Keratinocyte (primary cell): ENCODE measurements around the gene TRAF3IP1. TPM values are rescaled to one million over a fixed set of nuclear protein-coding genes. Genes with fewer than 3 reads are reported as not detected.

Experiments used
- DNase-seq: peaks from one replicate; pipeline ENCODE4 v3.0.0-alpha.2; 2011; ENCODE audit warnings: low read depth, missing footprints, low spot score
- FAIRE-seq: peaks from 2 replicates; lab custom pipeline; 2011; peaks lifted over from hg19 to GRCh38; lab: Jason Lieb, UNC
- H2AFZ ChIP-seq: 2 replicates; pipeline ENCODE4 v1.6.0; 2012; ENCODE audit warnings: low read length, control low read depth, inconsistent platforms; ENCODE audit not compliant: control insufficient read depth
- H3K27ac ChIP-seq: 2 replicates; pipeline ENCODE4 v1.5.1; 2011; ENCODE audit warnings: low read length; ENCODE audit not compliant: control insufficient read depth, insufficient read depth
- H3K27me3 ChIP-seq: 3 replicates; pipeline ENCODE4 v1.6.0; 2011; ENCODE audit warnings: low read length; ENCODE audit not compliant: control insufficient read depth, insufficient read depth; ENCODE audit errors: extremely low read depth
- H3K36me3 ChIP-seq, 2 experiments: 2 replicates in 1 of 2; 3 replicates in 1 of 2; pipeline ENCODE4 v1.5.1; 2011; ENCODE audit warnings: low read length in 2 of 2, mild to moderate bottlenecking in 1 of 2; ENCODE audit not compliant: control insufficient read depth in 2 of 2, insufficient read depth in 2 of 2; ENCODE audit errors: extremely low read depth in 1 of 2
- H3K4me1 ChIP-seq: 3 replicates; pipeline ENCODE4 v1.5.1; 2011; ENCODE audit warnings: low read length; ENCODE audit not compliant: control insufficient read depth, insufficient read depth; ENCODE audit errors: extremely low read depth
- H3K4me2 ChIP-seq: 3 replicates; pipeline ENCODE4 v1.6.0; 2011; ENCODE audit warnings: low read depth, low read length; ENCODE audit not compliant: control insufficient read depth, insufficient read depth; ENCODE audit errors: extremely low read depth
- H3K4me3 ChIP-seq, 3 experiments: fragments of 200-600 bp in 1 of 3; sonication (generic) in 1 of 3; 2 replicates in 2 of 3; 3 replicates in 1 of 3; pipeline ENCODE4 v1.5.1; 2011 to 2016; ENCODE audit warnings: low read length in 3 of 3, mild to moderate bottlenecking in 3 of 3, control low read depth in 2 of 3, inconsistent platforms in 1 of 3, low read depth in 1 of 3, mixed read lengths in 1 of 3, mixed run types in 1 of 3, moderate library complexity in 1 of 3; ENCODE audit not compliant: control insufficient read depth in 2 of 3, insufficient read depth in 2 of 3; ENCODE audit errors: extremely low read depth in 1 of 3
- H3K79me2 ChIP-seq: 2 replicates; pipeline ENCODE4 v1.6.0; 2012; ENCODE audit warnings: low read length; ENCODE audit not compliant: control insufficient read depth, insufficient read depth
- H3K9ac ChIP-seq: 3 replicates; pipeline ENCODE4 v1.6.0; 2011; ENCODE audit warnings: low read length; ENCODE audit not compliant: control insufficient read depth, insufficient read depth; ENCODE audit errors: extremely low read depth
- H3K9me1 ChIP-seq: 3 replicates; pipeline ENCODE4 v1.6.0; 2011; ENCODE audit warnings: low read length; ENCODE audit not compliant: control insufficient read depth, insufficient read depth; ENCODE audit errors: extremely low read depth
- H3K9me3 ChIP-seq: 2 replicates; pipeline ENCODE4 v1.5.1; 2012; ENCODE audit warnings: low read depth, low read length; ENCODE audit not compliant: control insufficient read depth
- H4K20me1 ChIP-seq: 3 replicates; pipeline ENCODE4 v1.6.0; 2011; ENCODE audit warnings: low read length; ENCODE audit not compliant: control insufficient read depth, insufficient read depth; ENCODE audit errors: extremely low read depth
- EZH2 ChIP-seq: IDR thresholded peaks from one replicate; pipeline ENCODE4 v1.6.1; 2012; ENCODE audit warnings: inconsistent platforms, mild to moderate bottlenecking, low read length, moderate library complexity
- dilution Hi-C: fragments of 300-500 bp; cut with MboI; formaldehyde crosslinking; loops from one replicate; pipeline ENCODE4 v1.7.0; 2020; ENCODE audit warnings: low sequenced_read_pairs; ENCODE audit not compliant: extremely low pct_ligation_motif_present
- polyA plus RNA-seq, 5 experiments: library from polyadenylated mRNA; depleted of rRNA in 3 of 5; stranded (reverse) in 3 of 5; stranded (forward) in 1 of 5; unstranded in 1 of 5; fragments of >200 nt; gene quantifications; 1 replicate in 1 of 5; 2 replicates in 3 of 5; 3 replicates in 1 of 5; pipeline versions ENCODE4 v1.2.1 to v1.2.3, GENCODE V29; 2011 to 2012; ENCODE audit warnings: missing spikeins in 2 of 5, low read depth in 1 of 5, low replicate concordance in 1 of 5
- TF ChIP-seq, protein P1 (sequence below), 3 experiments: IDR thresholded peaks in 1 of 3; conservative IDR thresholded peaks in 1 of 3; optimal IDR thresholded peaks in 1 of 3; 2 replicates in 2 of 3; 3 replicates in 1 of 3; pipeline versions ENCODE3 to v1.5.1; 2011; ENCODE audit warnings: low read length in 3 of 3, mild to moderate bottlenecking in 3 of 3, moderate library complexity in 2 of 3, control low read depth in 1 of 3, inconsistent platforms in 1 of 3; ENCODE audit not compliant: insufficient read depth in 2 of 3; ENCODE audit errors: extremely low read depth in 1 of 3

Gene TRAF3IP1
- polyA plus RNA-seq, 1 donor (not counting 4 experiments of a cell fraction or from before 2014, with no cell fraction given), result 7.0 TPM

DNA sequence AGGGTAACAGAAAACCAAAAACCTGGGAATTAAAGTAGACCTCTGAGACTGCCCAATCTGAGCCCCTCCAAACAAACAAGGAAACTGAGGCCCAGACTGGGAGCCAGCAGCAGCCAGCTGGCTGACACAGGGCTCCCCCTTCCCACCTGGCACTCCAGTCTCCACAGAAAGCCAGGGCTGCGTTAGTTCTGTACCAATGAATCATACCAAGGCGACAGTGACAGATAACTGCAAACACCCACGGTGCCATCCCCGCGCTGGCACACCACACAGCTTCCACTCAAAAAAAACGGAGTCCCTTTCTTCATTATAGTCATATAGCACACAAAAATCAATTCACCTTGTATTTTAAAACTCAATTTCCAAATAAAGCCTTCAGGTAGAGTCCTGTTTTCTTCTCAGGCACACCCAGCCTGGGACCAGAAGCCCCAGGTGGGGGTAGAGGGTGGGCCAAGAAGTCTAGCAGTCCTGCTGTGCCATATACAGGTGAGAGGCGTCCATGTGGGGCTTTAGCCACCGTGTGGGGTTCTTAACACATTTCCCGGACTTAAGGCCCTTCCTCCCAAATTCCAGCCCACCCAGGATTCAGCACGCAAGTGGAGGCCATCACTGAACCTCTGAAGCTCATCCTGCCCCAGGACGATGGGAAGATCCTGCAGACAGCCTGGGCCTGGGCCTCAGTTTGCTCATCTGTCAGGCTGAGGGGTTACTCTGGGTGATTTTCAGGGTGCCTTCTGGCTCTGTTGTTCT is 33.2 kb upstream of the TRAF3IP1 start:
- Histone ChIP-seq H2AFZ (no peak overlapping the region), H3K4me2 (peak overlapping the region; percentile 90), H3K36me3 (peaks cover 0 to 5% of the 10 kb centered on the region in 2 experiments), H3K4me3 (peak overlapping the region in 2 of 3 experiments; percentile 74 to 80), H3K27ac (peak overlapping the region; percentile 98), H3K9ac (peak overlapping the region; percentile 98), H3K27me3 (no peaks in the 10 kb centered on the region), H3K79me2 (peaks cover 17% of the 10 kb centered on the region), H4K20me1 (no peaks in the 10 kb centered on the region), H3K9me1 (no peaks in the 10 kb centered on the region), H3K4me1 (peaks cover 54% of the 10 kb centered on the region), H3K9me3 (no peaks in the 10 kb centered on the region)
- no peak for TF ChIP-seq EZH2
- TF ChIP-seq, protein P1, sequence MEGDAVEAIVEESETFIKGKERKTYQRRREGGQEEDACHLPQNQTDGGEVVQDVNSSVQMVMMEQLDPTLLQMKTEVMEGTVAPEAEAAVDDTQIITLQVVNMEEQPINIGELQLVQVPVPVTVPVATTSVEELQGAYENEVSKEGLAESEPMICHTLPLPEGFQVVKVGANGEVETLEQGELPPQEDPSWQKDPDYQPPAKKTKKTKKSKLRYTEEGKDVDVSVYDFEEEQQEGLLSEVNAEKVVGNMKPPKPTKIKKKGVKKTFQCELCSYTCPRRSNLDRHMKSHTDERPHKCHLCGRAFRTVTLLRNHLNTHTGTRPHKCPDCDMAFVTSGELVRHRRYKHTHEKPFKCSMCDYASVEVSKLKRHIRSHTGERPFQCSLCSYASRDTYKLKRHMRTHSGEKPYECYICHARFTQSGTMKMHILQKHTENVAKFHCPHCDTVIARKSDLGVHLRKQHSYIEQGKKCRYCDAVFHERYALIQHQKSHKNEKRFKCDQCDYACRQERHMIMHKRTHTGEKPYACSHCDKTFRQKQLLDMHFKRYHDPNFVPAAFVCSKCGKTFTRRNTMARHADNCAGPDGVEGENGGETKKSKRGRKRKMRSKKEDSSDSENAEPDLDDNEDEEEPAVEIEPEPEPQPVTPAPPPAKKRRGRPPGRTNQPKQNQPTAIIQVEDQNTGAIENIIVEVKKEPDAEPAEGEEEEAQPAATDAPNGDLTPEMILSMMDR (optimal IDR thresholded peaks at IDR 0.05 in 1 of 3, IDR thresholded peaks at IDR 0.05 in 1 of 3, conservative IDR thresholded peaks at IDR 0.05 in 1 of 3; ENCODE audit: extremely low read depth in 1 of 3, insufficient read depth in 2 of 3, low read length in 3 of 3), result no peak
- FAIRE-seq (no peak), DNase-seq (no peak)
- dilution Hi-C loops, result no loop called here

DNA sequence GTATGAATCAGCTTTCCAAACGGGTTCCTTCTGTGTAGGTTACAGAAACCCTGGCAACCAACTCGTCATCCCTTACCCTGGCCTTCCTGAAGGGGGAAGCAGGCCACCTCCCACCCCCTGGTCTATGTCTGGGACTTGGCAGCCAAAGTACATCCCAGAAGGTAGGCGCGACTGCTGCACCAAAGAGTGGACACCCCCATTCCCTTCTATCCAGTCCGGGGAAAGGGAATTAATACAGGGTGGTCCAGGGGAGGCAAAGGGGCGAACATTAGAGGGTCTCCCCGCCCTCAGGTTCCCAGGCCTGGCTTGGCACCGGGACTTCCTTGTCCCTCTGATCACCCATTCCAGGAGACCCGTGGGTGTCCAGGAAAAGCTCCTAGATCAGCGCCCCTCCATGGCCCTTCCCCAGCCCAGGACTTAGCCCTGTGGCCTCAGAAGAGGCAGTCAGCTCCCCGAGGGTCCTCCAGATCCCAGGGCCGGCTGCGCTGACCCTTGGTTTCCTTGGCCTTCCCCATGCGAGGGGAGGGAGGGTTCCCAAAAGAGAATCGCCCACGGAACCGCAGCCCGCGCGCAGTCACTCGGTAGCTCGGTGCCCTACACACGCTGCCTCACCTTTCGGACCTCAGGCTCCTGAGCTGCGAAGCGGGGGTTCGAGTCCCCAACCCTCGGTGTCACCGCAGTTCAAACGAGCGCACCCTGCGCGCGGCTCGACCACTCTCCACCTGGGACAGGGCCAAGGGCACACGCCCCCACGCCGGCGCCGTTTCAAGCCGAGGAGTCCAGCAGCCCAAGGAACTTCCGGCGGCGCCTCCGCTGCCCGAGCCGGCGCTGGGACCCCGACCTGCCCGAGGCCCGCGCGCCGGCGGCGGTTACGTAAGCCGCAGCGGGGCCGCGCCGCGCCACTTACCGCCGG is 32.3 kb upstream of the TRAF3IP1 start, which contains the start of gene PER2:
TSS of gene PER2 (minus strand) at position 874 of the 913 bp plus-strand sequence. CDS start 10,674 bp downstream, outside the sequence.
- peaks cover 54% of the 10 kb centered on the region for H3K4me1 ChIP-seq
- peak; percentile 71 for FAIRE-seq
- H3K4me2 ChIP-seq, result peak within 1 kb of the TSS; percentile 90
- no peaks in the 10 kb centered on the region for H3K9me3 ChIP-seq
- no peak within 1 kb of the TSS for H2AFZ ChIP-seq
- peak within 1 kb of the TSS; percentile 65 to 80 (median 74) for H3K4me3 ChIP-seq
- no peak for DNase-seq
- no peaks in the 10 kb centered on the region for H3K27me3 ChIP-seq
- H4K20me1 ChIP-seq, result no peaks in the 10 kb centered on the region
- TF ChIP-seq, protein P1 (optimal IDR thresholded peaks at IDR 0.05 in 1 of 3, IDR thresholded peaks at IDR 0.05 in 1 of 3, conservative IDR thresholded peaks at IDR 0.05 in 1 of 3; ENCODE audit: extremely low read depth in 1 of 3, insufficient read depth in 2 of 3, low read length in 3 of 3), result peak; percentile 7 to 36 (median 34)
- TF ChIP-seq EZH2, result no peak
- peaks cover 17% of the 10 kb centered on the region for H3K79me2 ChIP-seq
- peak within 1 kb of the TSS; percentile 98 for H3K9ac ChIP-seq
- H3K27ac ChIP-seq, result peak within 1 kb of the TSS; percentile 98
- dilution Hi-C loops, result no loop called here
- H3K9me1 ChIP-seq, result no peaks in the 10 kb centered on the region
- H3K36me3 ChIP-seq, result peaks cover 0 to 5% of the 10 kb centered on the region in 2 experiments
